NCI-H2227 (cell line): ENCODE data around the gene FHIT.

Experiments
- DNase-seq: peaks from one replicate; lab custom pipeline; 2025; ENCODE audit not compliant: unreplicated experiment; lab: John Stamatoyannopoulos, UW

The FHIT gene

GRCh38 chr3:60867200-60867599 lies 384.1 kb downstream of the FHIT start:
- no peak for DNase-seq

GRCh38 chr3:60856257-60857046 lies 394.8 kb downstream of the FHIT start:
- DNase-seq, result no peak

GRCh38 chr3:60855250-60855649 lies 396.0 kb downstream of the FHIT start:
- no peak for DNase-seq

- no peak for DNase-seq
Measured at GRCh38 chr3:60854791-60855190, 396.5 kb downstream of the FHIT start.

GRCh38 chr3:60847791-60848190 lies 403.5 kb downstream of the FHIT start:
- no peak for DNase-seq

- no peak for DNase-seq
Measured at GRCh38 chr3:60844256-60844655, 407.0 kb downstream of the FHIT start.

- DNase-seq, result no peak
Measured at GRCh38 chr3:60841355-60841754, 409.9 kb downstream of the FHIT start.

- DNase-seq, result no peak
Measured at GRCh38 chr3:60839246-60839645, 412.0 kb downstream of the FHIT start.

- DNase-seq, result no peak
Measured at GRCh38 chr3:60835796-60836195, 415.5 kb downstream of the FHIT start.

GRCh38 chr3:60829058-60829457 lies 422.2 kb downstream of the FHIT start:
- DNase-seq, result no peak

- DNase-seq, result no peak
Measured at GRCh38 chr3:60827666-60828065, 423.6 kb downstream of the FHIT start.

GRCh38 chr3:60826511-60826910 lies 424.7 kb downstream of the FHIT start:
- DNase-seq, result no peak

- no peak for DNase-seq
Measured at GRCh38 chr3:60812502-60812901, 438.8 kb downstream of the FHIT start.

- DNase-seq, result no peak
Measured at GRCh38 chr3:60810881-60811280, 440.4 kb downstream of the FHIT start.

- DNase-seq, result no peak
Measured at GRCh38 chr3:60809857-60810610, 441.2 kb downstream of the FHIT start.

- DNase-seq, result no peak
Measured at GRCh38 chr3:60803216-60804173, 447.8 kb downstream of the FHIT start.

- DNase-seq, result no peak
Measured at GRCh38 chr3:60801307-60801706, 449.9 kb downstream of the FHIT start.

- no peak for DNase-seq
Measured at GRCh38 chr3:60798456-60798855, 452.8 kb downstream of the FHIT start.

GRCh38 chr3:60792249-60792852 lies 458.9 kb downstream of the FHIT start:
- no peak for DNase-seq

GRCh38 chr3:60788185-60788584 lies 463.1 kb downstream of the FHIT start:
- DNase-seq, result no peak

- DNase-seq, result no peak
Measured at GRCh38 chr3:60781935-60782334, 469.3 kb downstream of the FHIT start.
